CD14-positive monocyte (primary cell): ENCODE results near the gene KDM4C. TPM values are rescaled to one million over a fixed set of nuclear protein-coding genes. Genes with fewer than 3 reads are reported as not detected.

ENCODE experiments used
- DNase-seq, 3 donors: peaks; one replicate each; pipeline ENCODE4 v3.0.0-alpha.2; 2011 to 2022
- H2AFZ ChIP-seq: 2 replicates; pipeline ENCODE4 v1.6.0; 2012; ENCODE audit warnings: mild to moderate bottlenecking, low read depth, low read length, inconsistent platforms; ENCODE audit not compliant: insufficient read depth, poor library complexity, severe bottlenecking
- H3K27ac ChIP-seq, 2 donors: 1 replicate in 1 of 2; 2 replicates in 1 of 2; pipeline ENCODE4 v1.5.1; 2012 to 2013; ENCODE audit warnings: low read length in 2 of 2, control low read depth in 1 of 2, inconsistent platforms in 1 of 2, low read depth in 1 of 2, mild to moderate bottlenecking in 1 of 2
- H3K27me3 ChIP-seq, 2 donors: one replicate each; pipeline versions ENCODE4 v1.6.0 to v1.6.1; 2011 to 2013; ENCODE audit warnings: low read length in 2 of 2; ENCODE audit not compliant: control insufficient read depth in 2 of 2, insufficient read depth in 2 of 2
- H3K36me3 ChIP-seq, 2 donors: replicated peaks in 1 of 2; 1 replicate in 1 of 2; 2 replicates in 1 of 2; pipeline versions ENCODE4 v1.5.1 to v1.6.1; 2012 to 2013; ENCODE audit warnings: low read length in 2 of 2, control low read depth in 1 of 2, inconsistent platforms in 1 of 2, mild to moderate bottlenecking in 1 of 2; ENCODE audit not compliant: insufficient read depth in 2 of 2, control insufficient read depth in 1 of 2
- H3K4me1 ChIP-seq, 2 donors: 1 replicate in 1 of 2; 2 replicates in 1 of 2; pipeline versions ENCODE4 v1.5.1 to v1.6.1; 2012 to 2013; ENCODE audit warnings: low read length in 2 of 2, control low read depth in 1 of 2, inconsistent platforms in 1 of 2, mild to moderate bottlenecking in 1 of 2, moderate library complexity in 1 of 2; ENCODE audit not compliant: insufficient read depth in 2 of 2, control insufficient read depth in 1 of 2
- H3K4me2 ChIP-seq: replicated peaks from 2 replicates; pipeline ENCODE3; 2012; ENCODE audit warnings: low read length, moderate library complexity, mild to moderate bottlenecking; ENCODE audit not compliant: poor library complexity, severe bottlenecking; ENCODE audit errors: extremely low read depth
- H3K4me3 ChIP-seq, 3 experiments: fragments of 200-600 bp in 1 of 3; sonication (generic) in 1 of 3; replicated peaks in 1 of 3; 1 replicate in 2 of 3; 2 replicates in 1 of 3; pipeline ENCODE4 v1.5.1; 2011 to 2013; ENCODE audit warnings: low read length in 3 of 3, mild to moderate bottlenecking in 3 of 3, control low read depth in 2 of 3, low read depth in 2 of 3, inconsistent platforms in 1 of 3, moderate library complexity in 1 of 3
- H3K79me2 ChIP-seq: 2 replicates; pipeline ENCODE4 v1.6.0; 2012; ENCODE audit warnings: mild to moderate bottlenecking, control low read depth, inconsistent platforms, low read length, moderate library complexity; ENCODE audit not compliant: insufficient read depth
- H3K9ac ChIP-seq: 2 replicates; pipeline ENCODE4 v1.6.0; 2017; ENCODE audit warnings: low read length, mild to moderate bottlenecking; ENCODE audit not compliant: insufficient read depth, poor library complexity, severe bottlenecking
- H3K9me3 ChIP-seq, 2 donors: replicated peaks in 1 of 2; 1 replicate in 1 of 2; 2 replicates in 1 of 2; pipeline versions ENCODE4 v1.5.1 to v1.6.1; 2012 to 2013; ENCODE audit warnings: low read length in 2 of 2, control low read depth in 1 of 2; ENCODE audit not compliant: control insufficient read depth in 1 of 2, insufficient read depth in 1 of 2
- H4K20me1 ChIP-seq: 2 replicates; pipeline ENCODE4 v1.6.0; 2012; ENCODE audit warnings: mild to moderate bottlenecking, low read length, control low read depth, moderate library complexity; ENCODE audit not compliant: insufficient read depth
- H3K27ac Mint-ChIP-seq, 7 donors: one replicate each; pipeline ENCODE4 v1.8.0; 2020; ENCODE audit warnings: mild to moderate bottlenecking in 7 of 7, mixed read lengths in 7 of 7, moderate library complexity in 6 of 7, inconsistent platforms in 2 of 7
- H3K27me3 Mint-ChIP-seq, 3 donors: one replicate each; pipeline ENCODE4 v1.8.0; 2021 to 2022; ENCODE audit warnings: low read depth in 3 of 3, mild to moderate bottlenecking in 3 of 3, mixed read lengths in 3 of 3, moderate library complexity in 3 of 3, inconsistent platforms in 1 of 3
- H3K36me3 Mint-ChIP-seq, 2 donors: one replicate each; pipeline ENCODE4 v1.8.0; 2020; ENCODE audit warnings: mixed read lengths in 2 of 2, inconsistent platforms in 1 of 2, mild to moderate bottlenecking in 1 of 2
- H3K4me1 Mint-ChIP-seq: one replicate; pipeline ENCODE4 v1.8.0; 2020; ENCODE audit warnings: mild to moderate bottlenecking, mixed read lengths
- H3K4me3 Mint-ChIP-seq, 2 donors: one replicate each; pipeline ENCODE4 v1.8.0; 2020; ENCODE audit warnings: mild to moderate bottlenecking in 2 of 2, mixed read lengths in 2 of 2, moderate library complexity in 1 of 2
- H3K9me3 Mint-ChIP-seq, 7 donors: one replicate each; pipeline ENCODE4 v1.8.0; 2020 to 2022; ENCODE audit warnings: mixed read lengths in 7 of 7, mild to moderate bottlenecking in 6 of 7, moderate library complexity in 6 of 7, inconsistent platforms in 2 of 7
- CTCF ChIP-seq: fragments of 200-600 bp; IDR thresholded peaks from one replicate; pipeline ENCODE4 v1.8.0; 2022; ENCODE audit warnings: antibody characterized with exemption, mild to moderate bottlenecking
- WGBS: methylation state at CpG from one replicate; pipeline ENCODE4 v1.1.5; 2013; ENCODE audit warnings: missing lambda C conversion rate; ENCODE audit not compliant: insufficient coverage; 5-methylcytosine and 5-hydroxymethylcytosine counted together
- intact Hi-C, 2 donors: fragments of 100-400 bp; cut with micrococcal nuclease; formaldehyde crosslinking; loops; one replicate each; pipeline versions ENCODE4 v1.15.0 to v1.15.1; 2023
- polyA plus RNA-seq, 3 donors: library from polyadenylated mRNA; depleted of rRNA in 1 of 3; unstranded in 2 of 3; stranded (reverse) in 1 of 3; fragments of 300-500 nt in 2 of 3; fragments of >200 nt in 1 of 3; fragmentation: Illumina TruSeq in 2 of 3; gene quantifications; 1 replicate in 2 of 3; 2 replicates in 1 of 3; pipeline ENCODE4 v1.2.3, GENCODE V29; 2012 to 2021

Gene KDM4C
- polyA plus RNA-seq, 3 donors: 15.2 to 36.2 (median 17.1) TPM

DNA sequence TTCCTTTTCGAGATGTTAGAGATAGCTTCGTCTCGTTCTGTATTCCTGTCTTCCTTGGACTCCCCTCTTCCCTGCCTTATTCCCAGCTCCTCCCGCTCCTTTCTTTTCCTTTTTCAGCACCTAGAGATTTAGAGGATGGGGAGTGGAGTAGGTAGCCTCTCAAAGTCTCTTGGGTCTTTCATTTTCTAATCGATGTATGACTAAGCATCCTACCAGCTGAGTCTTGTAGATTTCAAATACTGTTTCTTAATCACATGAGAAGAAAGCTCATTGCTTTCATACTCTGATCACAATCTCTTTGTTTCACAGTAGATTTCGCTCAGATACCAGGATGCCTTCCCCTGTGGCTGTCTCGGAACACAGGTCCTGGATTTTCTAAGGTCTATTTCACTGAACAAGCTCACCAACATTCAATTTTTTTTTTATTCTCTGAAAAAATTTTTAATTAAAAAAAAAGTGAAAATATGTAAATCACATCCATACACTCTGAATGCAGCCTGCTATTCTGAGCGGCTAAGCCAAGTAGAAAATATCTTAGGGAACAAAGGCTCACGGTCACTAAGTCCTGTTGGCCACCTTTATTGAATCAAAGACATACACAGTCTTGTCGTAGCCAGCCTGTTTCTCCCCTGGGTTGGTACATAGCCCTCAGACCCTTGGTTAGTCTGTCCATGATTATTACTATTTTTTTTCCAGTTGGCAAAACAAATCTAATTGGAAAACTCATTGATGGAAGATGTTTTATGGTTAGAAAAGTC, 413.8 kb downstream of the KDM4C start:
- no peak for DNase-seq
- Histone ChIP-seq H3K4me3 (no peak overlapping the region), H3K4me2 (no peak overlapping the region), H3K4me1 (no peaks in the 10 kb centered on the region), H3K9me3 (no peaks in the 10 kb centered on the region), H3K79me2 (no peaks in the 10 kb centered on the region), H2AFZ (no peak overlapping the region), H3K27me3 (no peaks in the 10 kb centered on the region), H3K36me3 (peaks cover 32 to 72% of the 10 kb centered on the region in 2 donors), H3K9ac (no peak overlapping the region), H3K27ac (no peak overlapping the region), H4K20me1 (no peaks in the 10 kb centered on the region)
- no peak overlapping the region for H3K4me3 Mint-ChIP-seq
- peak overlapping the region in 1 of 7 donors; percentile 58 for H3K27ac Mint-ChIP-seq
- H3K36me3 Mint-ChIP-seq: peaks cover 62 to 66% of the 10 kb centered on the region in 2 donors
- H3K9me3 Mint-ChIP-seq: no peaks in the 10 kb centered on the region
- TF ChIP-seq CTCF: no peak
- no peaks in the 10 kb centered on the region for H3K27me3 Mint-ChIP-seq
- intact Hi-C loops: no loop called here
- H3K4me1 Mint-ChIP-seq: peaks cover 7% of the 10 kb centered on the region
- 100% methylated on average over 2 of the region's 10 CpGs for WGBS

- WGBS: 57% methylated on average over 3 of the region's 11 CpGs
- Mint-ChIP-seq H3K27ac (no peak overlapping the region), H3K4me3 (no peak overlapping the region), H3K9me3 (no peaks in the 10 kb centered on the region), H3K36me3 (peaks cover 66% of the 10 kb centered on the region in 2 donors), H3K4me1 (peaks cover 7% of the 10 kb centered on the region), H3K27me3 (no peaks in the 10 kb centered on the region)
- Histone ChIP-seq H3K79me2 (no peaks in the 10 kb centered on the region), H3K4me1 (no peaks in the 10 kb centered on the region), H3K27ac (no peak overlapping the region), H3K4me3 (no peak overlapping the region), H3K4me2 (no peak overlapping the region), H3K36me3 (peaks cover 30 to 72% of the 10 kb centered on the region in 2 donors), H3K27me3 (no peaks in the 10 kb centered on the region), H4K20me1 (no peaks in the 10 kb centered on the region), H3K9me3 (no peaks in the 10 kb centered on the region), H3K9ac (no peak overlapping the region), H2AFZ (no peak overlapping the region)
- intact Hi-C loops: no loop called here
- TF ChIP-seq CTCF: no peak
- DNase-seq: no peak
Observed at GRCh38 chr9:7172154-7173115, 414.7 kb downstream of the KDM4C start.
